ENCODE data around the gene KHNYN. TPM values are rescaled to one million over a fixed set of nuclear protein-coding genes. Genes with fewer than 3 reads are reported as not detected.

KHNYN gene
- total RNA-seq, 1 donor from 2014 or later = 56.6 TPM

GRCh38 chr14:24422694-24423601 is 6.8 kb upstream of the KHNYN start:
- no peak for DNase-seq

- DNase-seq = peak; percentile 55
Observed at GRCh38 chr14:24425704-24426103, 4.0 kb upstream of the KHNYN start.

DNA sequence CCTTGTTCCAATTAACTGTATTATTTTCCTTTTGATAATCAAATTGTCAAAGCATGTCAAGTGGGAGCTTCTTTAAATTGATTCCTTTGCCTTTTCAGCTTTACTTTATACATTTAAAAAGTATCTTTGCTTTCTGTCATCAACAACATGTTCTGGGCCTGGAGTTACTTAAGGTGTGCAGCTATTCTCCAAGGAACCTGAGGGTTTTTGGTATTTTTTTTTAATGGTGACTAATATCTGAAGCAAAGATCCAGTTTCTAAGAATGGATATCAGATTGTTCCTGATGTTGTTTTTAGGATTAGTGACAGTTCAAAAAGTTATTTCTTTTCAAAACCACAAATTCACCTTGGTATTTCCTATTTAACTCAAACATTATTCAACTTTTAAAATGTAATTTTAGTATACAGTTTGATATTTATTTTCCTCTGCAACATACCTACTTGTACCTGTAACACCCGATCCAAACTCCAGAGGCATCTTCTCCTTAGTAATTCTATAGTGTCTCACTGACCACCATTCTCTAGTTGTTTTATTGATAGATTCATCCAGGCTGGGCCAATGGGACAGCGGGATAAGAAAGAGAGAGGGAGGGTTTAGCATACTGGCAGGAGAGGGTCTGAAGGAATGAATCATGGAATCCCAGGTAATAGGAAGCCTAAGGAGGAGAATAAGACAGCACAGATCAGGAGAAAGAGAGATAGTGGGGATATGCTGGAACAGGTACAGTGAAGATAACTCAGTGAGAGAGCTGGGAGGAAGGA is 3.4 kb upstream of the KHNYN start:
- DNase-seq = no peak

- no peak for DNase-seq
Observed at GRCh38 chr14:24426912-24427536, 2.7 kb upstream of the KHNYN start.

DNA sequence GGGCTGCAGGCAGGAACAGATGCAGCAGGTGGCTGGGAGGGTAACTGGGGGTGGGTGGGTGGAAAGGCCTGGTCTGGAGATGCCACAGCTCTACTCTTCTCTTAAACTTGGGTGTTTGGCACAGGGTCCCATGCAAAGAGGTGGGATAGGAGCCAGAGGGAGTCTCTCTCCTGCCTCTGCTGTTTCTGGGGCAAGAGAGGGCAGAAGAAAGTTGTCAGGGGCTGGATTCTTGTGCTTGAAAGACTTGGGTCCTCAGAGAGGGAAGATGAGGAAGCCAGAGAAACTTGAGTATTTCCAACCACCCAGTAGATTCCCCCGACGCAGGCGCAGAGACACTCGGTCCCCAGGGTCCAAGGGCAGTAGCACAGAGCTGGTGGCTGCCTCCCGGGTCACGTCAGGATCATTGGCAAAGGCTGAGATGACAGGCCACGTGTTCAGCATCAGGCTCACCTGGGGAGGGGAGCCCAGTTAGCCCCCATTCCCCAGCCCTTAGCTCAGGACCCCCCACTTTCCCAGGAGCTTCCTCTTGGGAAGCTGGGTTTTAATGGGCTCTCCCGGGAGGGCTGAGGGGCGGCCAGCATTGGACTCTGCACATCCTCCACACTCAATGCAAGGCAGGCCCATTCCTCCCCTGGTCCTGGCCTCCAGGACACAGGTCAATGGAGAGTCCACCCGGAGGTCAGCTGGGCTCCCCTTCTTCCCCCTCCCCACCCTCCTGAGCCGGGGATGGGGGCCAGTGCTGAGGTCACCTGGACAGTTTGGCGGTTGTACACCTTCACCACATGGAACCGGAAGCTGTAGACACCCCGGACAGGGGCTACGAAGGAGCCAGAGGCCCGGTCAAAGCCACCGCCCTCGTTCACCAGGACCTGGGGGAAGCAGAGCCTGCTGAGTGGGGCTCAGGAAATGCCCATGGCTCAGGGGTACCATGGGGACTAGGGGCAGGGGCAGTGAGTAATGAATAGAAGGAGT is 1.9 kb upstream of the KHNYN start:
- DNase-seq = no peak

- peak; percentile 35 for DNase-seq
Observed at GRCh38 chr14:24428628-24429394, 943 bp upstream of the KHNYN start.

- peak; percentile 85 for DNase-seq
Observed at GRCh38 chr14:24430143-24430681, 458 bp downstream of the KHNYN start.

DNA sequence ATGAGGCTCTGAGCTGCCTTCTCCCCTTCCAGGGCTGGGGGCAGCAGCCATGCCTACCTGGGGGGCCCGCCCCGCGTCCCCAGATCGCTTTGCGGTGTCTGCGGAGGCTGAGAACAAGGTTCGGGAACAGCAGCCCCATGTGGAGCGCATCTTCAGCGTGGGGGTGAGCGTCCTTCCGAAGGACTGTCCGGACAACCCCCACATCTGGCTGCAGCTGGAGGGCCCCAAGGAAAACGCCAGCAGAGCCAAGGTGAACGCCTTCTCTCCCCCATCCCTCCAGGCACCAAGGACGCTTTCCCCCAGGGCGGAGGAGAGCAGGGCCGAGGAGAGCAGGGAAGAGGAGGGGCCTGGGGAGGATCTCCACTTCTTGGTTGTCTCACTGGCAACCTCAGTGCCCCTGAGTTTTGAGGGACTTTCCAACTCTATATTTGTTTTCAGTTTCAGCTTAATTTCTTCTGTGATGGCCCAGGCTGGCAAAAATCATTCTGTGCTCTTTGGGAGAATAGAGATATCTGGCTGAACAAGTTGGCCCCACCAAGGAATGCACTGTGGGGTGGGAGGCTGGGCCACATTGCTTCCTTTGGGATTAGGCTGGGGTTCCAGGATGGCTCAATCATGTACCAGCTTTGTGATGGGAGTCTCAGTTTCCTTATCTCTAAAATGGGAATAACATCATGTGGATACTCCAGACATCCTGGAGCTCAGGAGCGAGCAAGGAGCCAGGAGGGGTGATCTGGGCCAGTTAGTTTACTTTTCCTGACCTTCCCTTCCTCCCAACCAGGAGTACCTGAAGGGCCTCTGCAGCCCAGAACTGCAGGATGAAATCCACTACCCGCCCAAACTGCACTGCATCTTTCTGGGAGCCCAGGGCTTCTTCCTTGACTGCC is 1.2 kb downstream of the KHNYN start:
- DNase-seq = peak; percentile 54

DNA sequence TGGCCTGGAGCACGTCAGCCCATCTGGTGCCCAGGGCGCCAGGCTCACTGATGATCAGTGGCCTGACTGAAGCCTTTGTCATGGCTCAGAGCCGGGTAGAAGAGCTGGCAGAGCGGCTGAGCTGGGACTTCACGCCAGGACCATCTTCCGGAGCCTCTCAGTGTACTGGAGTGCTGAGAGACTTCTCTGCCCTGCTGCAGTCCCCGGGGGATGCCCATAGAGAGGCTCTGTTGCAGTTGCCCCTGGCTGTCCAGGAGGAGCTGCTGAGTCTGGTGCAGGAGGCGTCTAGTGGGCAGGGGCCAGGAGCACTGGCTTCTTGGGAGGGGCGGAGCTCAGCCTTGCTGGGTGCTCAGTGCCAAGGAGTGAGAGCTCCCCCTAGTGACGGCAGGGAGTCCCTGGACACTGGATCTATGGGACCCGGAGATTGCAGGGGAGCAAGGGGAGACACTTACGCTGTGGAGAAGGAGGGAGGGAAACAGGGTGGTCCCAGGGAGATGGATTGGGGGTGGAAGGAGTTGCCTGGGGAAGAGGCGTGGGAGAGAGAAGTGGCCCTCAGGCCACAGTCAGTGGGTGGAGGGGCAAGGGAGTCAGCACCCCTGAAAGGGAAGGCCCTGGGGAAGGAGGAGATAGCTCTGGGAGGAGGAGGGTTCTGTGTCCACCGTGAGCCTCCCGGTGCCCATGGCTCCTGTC is 2.0 kb downstream of the KHNYN start:
- DNase-seq = peak; percentile 95

DNA sequence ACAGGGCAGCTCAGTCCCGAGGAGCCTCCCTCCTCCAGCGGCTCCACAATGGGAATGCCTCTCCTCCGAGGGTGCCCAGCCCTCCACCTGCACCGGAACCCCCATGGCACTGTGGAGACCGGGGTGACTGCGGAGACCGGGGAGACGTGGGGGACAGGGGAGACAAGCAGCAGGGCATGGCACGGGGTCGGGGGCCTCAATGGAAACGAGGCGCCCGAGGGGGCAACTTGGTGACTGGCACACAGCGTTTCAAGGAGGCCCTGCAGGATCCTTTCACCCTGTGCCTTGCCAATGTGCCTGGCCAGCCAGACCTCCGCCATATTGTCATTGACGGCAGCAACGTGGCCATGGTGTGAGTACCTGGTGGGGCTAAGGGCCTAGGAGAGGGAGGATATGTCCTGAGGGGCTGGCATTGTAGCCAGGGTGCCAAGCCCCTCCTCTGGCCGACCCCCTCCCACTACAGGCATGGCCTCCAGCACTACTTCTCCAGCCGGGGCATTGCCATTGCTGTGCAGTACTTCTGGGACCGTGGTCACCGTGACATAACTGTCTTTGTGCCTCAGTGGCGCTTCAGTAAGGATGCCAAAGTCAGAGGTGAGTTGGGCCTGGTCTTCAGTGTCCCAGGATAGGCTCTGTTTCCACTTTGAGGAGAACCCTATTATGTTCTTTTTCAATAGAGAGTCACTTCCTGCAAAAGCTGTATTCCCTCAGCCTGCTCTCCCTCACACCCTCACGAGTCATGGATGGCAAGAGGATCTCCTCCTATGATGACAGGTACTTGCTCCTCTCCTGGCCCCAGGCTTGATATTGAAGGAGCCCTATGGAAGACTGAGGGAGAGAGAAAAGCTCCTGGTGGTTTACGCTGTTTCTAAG is 2.7 kb downstream of the KHNYN start:
- no peak for DNase-seq

DNA sequence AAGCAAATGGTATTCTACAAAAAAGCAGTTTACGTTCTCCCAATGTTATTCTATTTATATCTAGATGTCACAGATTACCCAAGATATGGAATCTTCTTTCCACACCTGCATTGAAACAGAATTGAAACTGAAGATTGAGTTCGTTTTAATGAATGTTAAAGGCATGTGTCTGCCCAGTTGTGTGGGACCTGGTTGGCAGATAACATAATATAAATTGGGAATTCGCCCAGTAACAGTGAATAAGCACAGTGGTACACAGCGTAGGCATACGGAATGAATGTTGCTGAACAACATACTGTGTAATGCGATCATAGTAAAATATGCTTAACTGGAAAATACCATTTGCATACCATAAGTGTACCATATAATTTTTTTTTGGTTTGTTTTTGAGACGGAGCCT is 4.3 kb downstream of the KHNYN start:
- DNase-seq = no peak

GRCh38 chr14:24434676-24435075 is 4.9 kb downstream of the KHNYN start:
- no peak for DNase-seq

GRCh38 chr14:24435192-24435810 is 5.5 kb downstream of the KHNYN start:
- no peak for DNase-seq

- DNase-seq = no peak
Observed at GRCh38 chr14:24435998-24436354, 6.2 kb downstream of the KHNYN start.

DNA sequence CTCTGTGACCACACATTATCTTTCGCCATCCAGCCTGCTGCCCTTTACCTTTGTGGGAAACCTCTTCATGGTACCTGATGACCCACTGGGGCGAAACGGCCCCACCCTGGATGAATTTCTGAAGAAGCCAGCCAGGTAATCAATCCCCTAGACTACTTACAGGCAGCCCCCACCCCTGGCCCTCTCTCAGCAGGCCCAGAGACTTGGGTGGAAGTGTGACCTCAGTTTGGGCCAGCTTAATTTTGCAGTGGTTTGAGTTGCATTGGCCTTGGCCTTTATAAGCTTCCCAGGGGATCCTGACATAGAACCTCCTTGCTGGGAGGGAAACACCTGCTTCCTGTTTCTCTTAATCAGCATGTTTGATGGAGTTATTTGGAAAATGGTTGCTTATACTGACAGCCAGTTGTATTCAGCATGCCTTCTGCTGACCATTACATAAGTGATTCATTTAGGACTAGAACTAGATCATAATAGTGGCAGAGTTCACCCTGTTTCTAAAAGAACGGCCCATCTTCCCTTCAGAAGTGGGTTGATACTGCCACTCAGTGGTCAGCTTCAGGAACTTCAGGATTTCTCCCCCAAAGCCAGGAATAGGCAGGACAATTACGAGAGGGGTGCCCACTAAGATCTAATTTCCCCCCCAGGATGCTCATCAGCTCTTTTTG is 6.7 kb downstream of the KHNYN start:
- DNase-seq = peak; percentile 86

- DNase-seq = no peak
Observed at GRCh38 chr14:24437020-24437735, 7.4 kb downstream of the KHNYN start.
